Esophagus (tissue), 2 donors: ENCODE results near the gene MOV10L1. TPM values are rescaled to one million over a fixed set of nuclear protein-coding genes. Genes with fewer than 3 reads are reported as not detected.

Experiments used
- H3K27ac ChIP-seq, 2 donors: one replicate each; pipeline ENCODE4 v1.5.1; 2013; ENCODE audit warnings: low read depth in 2 of 2, mild to moderate bottlenecking in 2 of 2, inconsistent platforms in 1 of 2, low read length in 1 of 2, moderate library complexity in 1 of 2
- H3K27me3 ChIP-seq, 2 donors: one replicate each; pipeline ENCODE4 v1.6.1; 2013; ENCODE audit warnings: low read length in 2 of 2, control low read depth in 1 of 2, mild to moderate bottlenecking in 1 of 2; ENCODE audit not compliant: insufficient read depth in 2 of 2, control insufficient read depth in 1 of 2
- H3K36me3 ChIP-seq, 2 donors: one replicate each; pipeline ENCODE4 v1.6.1; 2013; ENCODE audit warnings: low read length in 1 of 2; ENCODE audit not compliant: control insufficient read depth in 2 of 2, insufficient read depth in 2 of 2
- H3K4me1 ChIP-seq, 2 donors: one replicate each; pipeline ENCODE4 v1.6.1; 2013; ENCODE audit warnings: low read length in 1 of 2; ENCODE audit not compliant: control insufficient read depth in 2 of 2, insufficient read depth in 2 of 2
- H3K4me3 ChIP-seq, 2 donors: one replicate each; pipeline ENCODE4 v1.5.1; 2013; ENCODE audit warnings: low read length in 2 of 2, mild to moderate bottlenecking in 2 of 2, low read depth in 1 of 2, moderate library complexity in 1 of 2
- H3K9me3 ChIP-seq, 2 donors: one replicate each; pipeline ENCODE4 v1.6.1; 2013; ENCODE audit warnings: mild to moderate bottlenecking in 2 of 2, low read depth in 1 of 2, low read length in 1 of 2, moderate library complexity in 1 of 2; ENCODE audit not compliant: control insufficient read depth in 2 of 2, insufficient read depth in 1 of 2
- WGBS, 2 donors: extraction: QIAGEN DNeasy Blood & Tissue Kit; methylation state at CpG; one replicate each; pipeline ENCODE4 v1.1.7; 2013; 5-methylcytosine and 5-hydroxymethylcytosine counted together
- polyA plus RNA-seq, 2 donors: library from polyadenylated mRNA; stranded (reverse); fragments of 200-250 nt; gene quantifications; one replicate each; pipeline ENCODE4 v1.2.3, GENCODE V29; 2013
- donor health status: healthy with polysubstance abuse.
- donor health status: Bipolar disorder and iron deficiency.

Gene MOV10L1
- polyA plus RNA-seq, 2 donors: 0.18 to 0.22 TPM

DNA sequence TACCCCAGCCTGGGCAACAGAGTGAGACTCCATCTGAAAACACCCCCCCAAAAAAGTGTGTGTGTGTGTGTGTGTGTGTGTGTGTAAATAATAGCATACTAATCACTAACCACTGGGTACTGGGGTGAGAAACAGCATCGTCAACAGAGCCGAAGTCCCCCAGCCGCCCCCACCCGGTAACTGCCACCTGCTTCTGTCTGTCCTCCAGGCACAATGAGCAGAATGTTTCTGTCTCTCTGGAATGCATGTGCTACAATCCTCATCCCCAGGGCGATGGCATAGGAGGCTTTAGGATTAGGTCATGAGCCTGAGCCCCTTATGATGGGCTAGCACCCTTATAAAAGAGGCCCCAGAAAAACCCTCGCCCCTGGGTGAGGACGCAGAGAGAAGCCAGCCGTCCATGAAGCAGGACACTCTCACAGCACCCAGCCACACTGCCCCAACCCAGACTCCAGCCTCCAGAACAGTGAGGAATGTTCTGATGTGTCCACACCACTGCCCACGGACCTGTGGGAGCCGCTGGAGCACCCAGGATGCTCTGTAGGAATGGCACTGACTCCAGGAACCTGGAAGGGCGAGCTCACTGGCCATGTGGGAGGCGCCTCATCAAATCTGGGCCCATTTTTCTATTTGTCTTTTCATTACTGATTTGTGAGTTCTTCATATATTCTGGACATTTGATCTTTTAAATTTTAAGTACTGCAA is 41.6 kb upstream of the MOV10L1 start:
- Histone ChIP-seq H3K36me3 (no peaks in the 10 kb centered on the region), H3K27me3 (no peaks in the 10 kb centered on the region), H3K4me3 (no peak overlapping the region), H3K4me1 (no peaks in the 10 kb centered on the region), H3K9me3 (no peaks in the 10 kb centered on the region), H3K27ac (no peak overlapping the region)
- WGBS, 2 donors: 80 to 84% methylated on average over 12 of the region's 12 CpGs

DNA sequence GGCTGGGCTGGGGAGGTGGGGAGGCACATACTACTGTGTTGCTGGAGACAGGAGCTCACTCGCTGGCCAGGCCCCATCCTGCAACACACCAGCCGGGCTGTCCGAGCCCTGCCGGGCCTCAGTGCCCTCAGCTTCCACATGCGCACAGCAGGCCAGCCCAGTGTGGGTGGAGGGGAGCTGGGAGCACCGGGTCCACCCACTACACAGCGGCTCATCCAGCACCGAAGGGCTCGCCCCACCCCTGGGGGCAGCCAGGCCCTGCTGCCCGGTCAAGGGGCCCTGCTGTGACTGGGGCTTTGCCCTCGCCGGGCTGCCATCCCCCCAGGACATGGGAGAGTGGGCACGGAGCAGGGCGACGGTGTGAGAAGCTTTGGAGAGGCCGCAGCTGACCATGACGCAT is 41.0 kb upstream of the MOV10L1 start:
- no peaks in the 10 kb centered on the region for H3K36me3 ChIP-seq
- H3K4me1 ChIP-seq: no peaks in the 10 kb centered on the region
- no peaks in the 10 kb centered on the region for H3K27me3 ChIP-seq
- H3K4me3 ChIP-seq: no peak overlapping the region
- peaks cover 0 to 3% of the 10 kb centered on the region in 2 donors for H3K9me3 ChIP-seq
- WGBS, 2 donors: 86 to 88% methylated on average over 17 of the region's 17 CpGs
- H3K27ac ChIP-seq: no peak overlapping the region

DNA sequence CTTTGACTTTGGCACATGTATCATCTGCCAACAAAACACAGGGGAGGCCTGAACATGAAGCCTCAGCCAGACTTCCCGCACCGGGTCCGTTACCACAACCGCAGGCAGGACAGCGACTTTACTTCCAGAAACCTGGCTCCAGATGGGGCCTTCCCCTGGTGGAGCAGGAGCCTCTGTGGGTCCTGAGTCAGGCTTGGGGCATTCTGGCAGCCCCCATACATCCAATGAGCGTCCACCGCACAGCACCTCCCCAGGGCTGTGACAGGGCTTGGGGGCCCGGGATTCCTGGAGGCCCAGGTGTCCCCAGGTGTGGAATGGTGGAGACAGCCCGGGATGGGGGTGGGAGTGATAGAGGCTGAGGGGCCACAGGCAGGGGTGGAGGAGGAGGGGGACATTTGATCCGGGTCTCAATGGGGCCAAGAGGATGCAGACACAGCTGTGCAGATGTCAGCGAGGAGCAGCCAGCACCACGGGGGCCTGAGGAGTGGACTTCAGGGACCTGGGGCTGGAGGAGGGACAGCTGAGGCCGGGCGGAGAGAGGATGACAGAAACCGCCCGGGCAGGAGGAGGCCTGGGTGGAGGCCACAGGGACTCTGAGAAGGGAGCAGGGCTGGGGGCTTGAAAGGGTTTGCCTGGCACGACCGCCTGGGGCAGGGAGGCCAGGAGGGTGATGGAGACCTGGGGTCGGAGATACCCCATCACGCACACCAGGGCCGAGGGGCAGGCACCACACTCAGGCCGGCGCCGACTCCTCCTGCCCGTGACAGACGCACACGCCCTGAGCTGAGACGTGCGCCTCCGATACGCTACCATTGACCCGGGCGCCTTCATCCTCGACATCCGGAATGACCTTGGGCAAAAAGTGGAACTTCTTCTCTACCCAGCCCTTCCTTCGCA is 40.3 kb upstream of the MOV10L1 start:
- Histone ChIP-seq H3K36me3 (no peaks in the 10 kb centered on the region), H3K27ac (no peak overlapping the region), H3K4me1 (no peaks in the 10 kb centered on the region), H3K27me3 (no peaks in the 10 kb centered on the region), H3K4me3 (no peak overlapping the region), H3K9me3 (peaks cover 0 to 8% of the 10 kb centered on the region in 2 donors)
- 86 to 88% methylated on average over 36 of the region's 36 CpGs for WGBS, 2 donors

DNA sequence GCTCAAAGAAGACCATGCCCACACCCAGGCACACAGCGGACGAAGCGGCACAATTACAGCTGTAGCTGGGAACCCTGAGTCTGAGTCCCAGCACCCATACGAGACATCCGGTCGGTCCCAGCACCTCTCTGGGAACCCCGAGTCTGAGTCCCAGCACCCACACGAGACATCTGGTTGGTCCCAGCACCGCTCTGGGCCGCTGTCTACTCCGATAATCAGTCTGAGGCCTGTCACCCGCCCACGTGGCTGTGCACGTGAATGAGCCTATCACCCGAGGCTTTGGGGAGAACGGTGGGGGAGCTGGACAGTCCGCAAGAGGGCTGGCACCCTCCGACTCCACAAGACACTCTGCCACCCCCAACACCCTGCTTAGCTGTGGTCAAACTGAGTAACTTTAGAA is 37.9 kb upstream of the MOV10L1 start:
- 87 to 91% methylated on average over 18 of the region's 18 CpGs for WGBS, 2 donors
- no peaks in the 10 kb centered on the region for H3K36me3 ChIP-seq

DNA sequence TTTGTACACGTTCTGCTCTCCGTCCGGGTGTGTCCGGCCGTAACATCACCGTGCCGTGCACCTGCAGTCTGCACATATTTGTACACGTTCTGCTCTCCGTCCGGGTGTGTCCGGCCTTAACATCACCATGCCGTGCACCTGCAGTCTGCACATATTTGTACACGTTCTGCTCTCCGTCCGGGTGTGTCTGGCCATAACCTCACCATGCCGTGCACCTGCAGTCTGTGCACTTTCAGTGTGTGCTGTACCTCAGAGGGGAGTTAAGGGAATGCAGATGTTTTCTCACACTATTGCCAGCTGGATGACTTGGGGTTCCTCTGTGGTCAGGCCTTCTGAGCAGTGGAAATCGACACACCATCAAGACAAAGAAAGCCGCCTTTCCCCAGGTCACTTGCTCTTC is 35.9 kb upstream of the MOV10L1 start:
- Histone ChIP-seq H3K27ac (no peak overlapping the region), H3K36me3 (no peaks in the 10 kb centered on the region), H3K4me3 (no peak overlapping the region), H3K27me3 (peaks cover 0 to 7% of the 10 kb centered on the region in 2 donors), H3K9me3 (peaks cover 3 to 8% of the 10 kb centered on the region in 2 donors), H3K4me1 (no peaks in the 10 kb centered on the region)
- 84 to 88% methylated on average over 18 of the region's 18 CpGs for WGBS, 2 donors

More for the DNA sequence above, 37.9 kb upstream of the MOV10L1 start:
- H3K4me3 ChIP-seq: no peak overlapping the region
- H3K4me1 ChIP-seq: no peaks in the 10 kb centered on the region
- no peak overlapping the region for H3K27ac ChIP-seq
- H3K9me3 ChIP-seq: peaks cover 0 to 8% of the 10 kb centered on the region in 2 donors
- H3K27me3 ChIP-seq: no peaks in the 10 kb centered on the region

DNA sequence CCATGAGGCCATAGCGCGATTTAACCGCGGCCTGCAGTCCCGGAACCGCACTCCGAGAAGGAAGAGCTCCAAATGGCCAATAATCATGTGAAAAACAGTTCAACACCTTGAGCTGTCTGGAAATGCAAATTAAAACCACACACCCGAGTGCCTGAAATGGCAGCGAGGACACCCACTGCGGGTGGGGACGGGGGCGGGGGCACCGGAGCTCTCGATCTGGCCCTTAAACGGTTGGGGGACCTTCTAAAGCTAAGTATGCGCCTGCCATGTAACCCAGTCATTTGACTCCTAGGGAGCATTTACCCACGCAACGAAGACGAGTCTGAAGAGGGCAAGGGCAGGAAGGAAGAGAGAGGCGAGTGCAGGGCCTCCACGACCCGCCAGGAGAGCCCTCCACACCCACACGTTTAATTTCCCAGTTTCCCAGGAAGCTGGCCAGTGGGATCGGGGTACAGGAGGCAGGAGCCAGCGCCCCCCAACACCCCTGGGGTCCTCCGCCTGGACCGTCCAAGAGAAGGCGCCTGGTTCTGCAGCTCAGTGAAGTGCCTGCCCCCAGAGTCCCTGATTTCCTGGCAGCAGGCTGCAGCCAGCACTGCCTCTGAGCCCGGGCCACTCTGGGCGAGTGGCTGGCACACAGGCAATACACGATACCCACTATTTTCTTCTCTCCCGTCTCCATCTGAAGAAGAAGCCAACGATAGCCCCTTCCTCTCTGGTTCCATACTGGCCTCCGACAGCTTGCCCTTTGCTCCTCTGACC is 33.4 kb upstream of the MOV10L1 start:
- Histone ChIP-seq H3K27ac (no peak overlapping the region), H3K27me3 (peaks cover 0 to 7% of the 10 kb centered on the region in 2 donors), H3K4me3 (no peak overlapping the region), H3K9me3 (peaks cover 3 to 8% of the 10 kb centered on the region in 2 donors), H3K36me3 (no peaks in the 10 kb centered on the region), H3K4me1 (no peaks in the 10 kb centered on the region)
- 77 to 78% methylated on average over 34 of the region's 34 CpGs for WGBS, 2 donors

DNA sequence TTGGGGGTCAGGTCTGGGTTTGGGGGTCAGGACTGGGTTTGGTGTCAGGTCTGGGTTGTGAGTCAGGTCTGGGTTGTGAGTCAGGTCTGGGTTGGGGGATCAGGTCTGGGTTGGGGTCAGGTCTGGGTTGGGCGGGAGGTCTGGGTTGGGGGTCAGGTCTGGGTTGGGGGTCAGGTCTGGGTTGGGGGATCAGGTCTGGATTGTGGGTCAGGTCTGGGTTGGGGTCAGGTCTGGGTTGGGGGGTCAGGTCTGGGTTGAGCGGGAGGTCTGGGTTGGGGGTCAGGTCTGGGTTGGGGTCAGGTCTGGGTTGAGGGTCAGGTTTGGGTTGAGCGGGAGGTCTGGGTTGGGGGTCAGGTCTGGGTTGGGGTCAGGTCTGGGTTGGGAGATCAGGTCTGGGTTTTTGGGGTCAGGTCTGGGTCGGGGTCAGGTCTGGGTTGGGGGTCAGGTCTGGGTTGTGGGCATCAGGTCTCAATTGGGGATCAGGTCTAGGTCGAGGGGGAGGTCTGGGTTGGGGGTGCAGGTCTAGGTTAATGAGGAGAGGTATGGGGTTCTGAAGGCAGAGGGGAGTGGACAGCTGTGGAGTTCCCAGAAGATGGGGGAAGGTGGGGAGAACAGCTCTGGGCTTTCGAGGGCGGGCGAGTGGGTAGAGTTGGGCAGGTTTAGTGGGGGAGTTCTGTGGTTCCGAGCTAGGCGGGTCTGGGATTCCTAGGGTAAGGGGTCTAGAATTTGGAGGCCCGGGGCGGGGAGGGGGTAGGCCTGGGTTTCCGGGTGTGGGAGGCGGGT is 32.3 kb upstream of the MOV10L1 start:
- H3K4me1 ChIP-seq: no peaks in the 10 kb centered on the region
- peaks cover 3 to 8% of the 10 kb centered on the region in 2 donors for H3K9me3 ChIP-seq
- H3K27ac ChIP-seq: no peak overlapping the region
- no peaks in the 10 kb centered on the region for H3K36me3 ChIP-seq
- peaks cover 0 to 7% of the 10 kb centered on the region in 2 donors for H3K27me3 ChIP-seq
- WGBS, 2 donors: 81 to 84% methylated on average over 12 to 14 of the region's 14 CpGs
- H3K4me3 ChIP-seq: no peak overlapping the region

DNA sequence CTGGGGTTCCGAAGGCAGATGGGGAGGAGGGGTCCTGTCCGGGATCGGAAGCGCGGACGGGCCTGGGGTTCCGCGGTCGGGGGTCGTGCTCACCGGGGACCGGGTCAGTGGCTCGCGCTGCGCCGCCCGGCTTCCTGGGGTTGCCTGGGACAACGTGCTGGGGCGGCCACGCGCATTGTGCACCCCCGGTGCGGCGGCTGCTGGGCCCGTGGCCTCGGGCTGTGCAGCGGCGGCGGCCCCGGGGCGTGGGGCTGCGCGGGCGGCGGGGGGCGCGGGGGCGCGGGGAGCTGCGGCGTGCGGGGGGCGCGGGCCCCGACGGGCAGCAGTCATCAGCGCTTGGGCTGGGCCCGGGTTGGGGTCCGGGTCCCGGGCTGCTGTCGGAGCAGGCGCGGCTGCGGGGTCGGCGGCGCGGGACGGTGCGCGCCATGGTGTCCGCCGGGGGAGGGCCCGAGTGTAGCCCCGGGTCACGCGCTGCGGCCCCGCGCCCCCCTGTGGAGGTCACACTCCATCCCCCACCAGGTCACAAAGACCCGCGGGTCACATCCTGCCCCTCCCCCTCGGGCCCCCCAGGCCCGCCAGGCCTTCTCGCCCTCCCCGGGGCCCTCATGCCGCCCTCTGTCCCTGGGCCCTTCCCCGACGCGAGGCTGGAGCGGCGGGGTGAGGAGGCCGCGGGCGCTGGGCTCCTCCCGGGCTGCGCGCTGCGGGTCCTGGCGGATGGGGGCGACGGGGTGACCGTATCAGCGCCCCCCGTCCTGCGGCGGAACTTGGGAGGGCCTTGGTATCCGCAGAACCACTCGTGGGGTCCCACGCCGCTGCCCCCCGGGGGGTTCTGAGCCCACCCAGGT is 31.5 kb upstream of the MOV10L1 start, which contains the start of gene TTLL8:
TSS of gene TTLL8 (minus strand) at position 238 of the 845 bp plus-strand sequence.
- Histone ChIP-seq H3K36me3 (no peaks in the 10 kb centered on the region), H3K27me3 (peaks cover 0 to 7% of the 10 kb centered on the region in 2 donors), H3K4me3 (no peak within 1 kb of the TSS), H3K27ac (no peak within 1 kb of the TSS), H3K9me3 (peaks cover 3 to 8% of the 10 kb centered on the region in 2 donors), H3K4me1 (no peaks in the 10 kb centered on the region)
- WGBS, 2 donors: 9 to 13% methylated on average over 62 to 102 of the region's 102 CpGs
